HepG2 (cell line): ENCODE results near the gene GPATCH3. TPM values are rescaled to one million over a fixed set of nuclear protein-coding genes. Genes with fewer than 3 reads are reported as not detected.

Experiments used
- CBX5 ChIP-seq: sonication (generic); formaldehyde crosslinking; IDR thresholded peaks from 2 replicates; pipeline ENCODE4 v1.4.0; 2020; ENCODE audit warnings: missing genetic modification reagents, borderline replicate concordance
- CEBPB ChIP-seq: IDR thresholded peaks from 2 replicates; pipeline ENCODE4 v1.6.1; 2011; ENCODE audit warnings: low read depth, low read length, improper control_type of control experiment, borderline replicate concordance
- DR1 ChIP-seq: sonication (generic); formaldehyde crosslinking; IDR thresholded peaks from 2 replicates; pipeline ENCODE4 v1.8.0; 2021; ENCODE audit warnings: mild to moderate bottlenecking, missing genetic modification reagents, inconsistent platforms
- HDAC1 ChIP-seq: sonication (generic); formaldehyde crosslinking; IDR thresholded peaks from 2 replicates; pipeline ENCODE4 v1.5.1; 2020; ENCODE audit warnings: mild to moderate bottlenecking, missing genetic modification reagents
- HMG20B ChIP-seq: conservative IDR thresholded peaks from 2 replicates; pipeline ENCODE4 v1.6.1; 2016; ENCODE audit warnings: missing genetic modification reagents, missing compliant biosample characterization
- KMT2A ChIP-seq: sonication (generic); formaldehyde crosslinking; IDR thresholded peaks from 2 replicates; pipeline ENCODE4 v1.4.0; 2020; ENCODE audit warnings: missing genetic modification reagents
- NCOA2 ChIP-seq: sonication (generic); formaldehyde crosslinking; IDR thresholded peaks from 2 replicates; pipeline ENCODE4 v1.8.0; 2022; ENCODE audit warnings: inconsistent platforms
- NFIC ChIP-seq: IDR thresholded peaks from 2 replicates; pipeline ENCODE4 v1.6.1; 2012; ENCODE audit warnings: mild to moderate bottlenecking, low read length, inconsistent platforms
- NFKBIZ ChIP-seq: IDR thresholded peaks from 2 replicates; pipeline ENCODE4 v1.6.1; 2018; ENCODE audit warnings: missing genetic modification reagents, missing compliant biosample characterization
- POGZ ChIP-seq: sonication (generic); formaldehyde crosslinking; IDR thresholded peaks from 2 replicates; pipeline ENCODE4 v1.4.0; 2020; ENCODE audit warnings: mild to moderate bottlenecking, missing genetic modification reagents
- RXRA ChIP-seq: sonication (generic); formaldehyde crosslinking; IDR thresholded peaks from 2 replicates; pipeline ENCODE4 v1.5.1; 2020; ENCODE audit warnings: missing genetic modification reagents
- RXRB ChIP-seq: IDR thresholded peaks from 2 replicates; pipeline ENCODE4 v1.6.1; 2016; ENCODE audit warnings: borderline replicate concordance, missing genetic modification reagents, missing compliant biosample characterization
- SATB2 ChIP-seq: sonication (generic); formaldehyde crosslinking; IDR thresholded peaks from 2 replicates; pipeline ENCODE4 v1.5.0; 2020; ENCODE audit warnings: missing genetic modification reagents
- SRF ChIP-seq: IDR thresholded peaks from 2 replicates; pipeline ENCODE4 v1.6.1; 2011; ENCODE audit warnings: mild to moderate bottlenecking, low read depth, low read length, moderate library complexity
- TBX2 ChIP-seq: sonication (generic); formaldehyde crosslinking; IDR thresholded peaks from 2 replicates; pipeline ENCODE4 v1.5.0; 2020; ENCODE audit warnings: missing genetic modification reagents, mild to moderate bottlenecking, borderline replicate concordance
- YEATS4 ChIP-seq: sonication (generic); formaldehyde crosslinking; IDR thresholded peaks from 2 replicates; pipeline ENCODE4 v1.4.0; 2020; ENCODE audit warnings: missing genetic modification reagents, borderline replicate concordance
- ZBTB7A ChIP-seq: sonication (generic); formaldehyde crosslinking; IDR thresholded peaks from 2 replicates; pipeline ENCODE4 v1.8.0; 2022; ENCODE audit warnings: mild to moderate bottlenecking, missing genetic modification reagents
- ZBTB7B ChIP-seq: sonication (generic); formaldehyde crosslinking; IDR thresholded peaks from 2 replicates; pipeline ENCODE4 v1.4.0; 2020; ENCODE audit warnings: missing genetic modification reagents
- ZNF124 ChIP-seq: sonication (generic); formaldehyde crosslinking; IDR thresholded peaks from 2 replicates; pipeline ENCODE4 v1.4.0; 2020; ENCODE audit warnings: missing genetic modification reagents
- ZNF17 ChIP-seq: sonication (generic); formaldehyde crosslinking; IDR thresholded peaks from 2 replicates; pipeline ENCODE4 v1.5.0; 2020; ENCODE audit warnings: mild to moderate bottlenecking, missing genetic modification reagents
- ZNF350 ChIP-seq: sonication (generic); formaldehyde crosslinking; IDR thresholded peaks from 2 replicates; pipeline ENCODE4 v1.4.0; 2020; ENCODE audit warnings: mild to moderate bottlenecking, low read depth, missing genetic modification reagents, borderline replicate concordance
- ZNF367 ChIP-seq: sonication (generic); formaldehyde crosslinking; IDR thresholded peaks from 2 replicates; pipeline ENCODE4 v1.4.0; 2020; ENCODE audit warnings: missing genetic modification reagents, borderline replicate concordance
- ZNF383 ChIP-seq: sonication (generic); formaldehyde crosslinking; IDR thresholded peaks from 2 replicates; pipeline ENCODE4 v1.4.0; 2020; ENCODE audit warnings: missing genetic modification reagents, mild to moderate bottlenecking, borderline replicate concordance
- ZNF703 ChIP-seq: sonication (generic); formaldehyde crosslinking; IDR thresholded peaks from 2 replicates; pipeline ENCODE4 v1.5.1; 2020; ENCODE audit warnings: missing genetic modification reagents, mild to moderate bottlenecking, moderate library complexity, borderline replicate concordance
- ZNF747 ChIP-seq: sonication (generic); formaldehyde crosslinking; IDR thresholded peaks from 2 replicates; pipeline ENCODE4 v1.8.1; 2023; ENCODE audit warnings: missing genetic modification reagents, mild to moderate bottlenecking, borderline replicate concordance
- ZNF768 ChIP-seq: sonication (generic); formaldehyde crosslinking; IDR thresholded peaks from 2 replicates; pipeline ENCODE4 v1.4.0; 2020; ENCODE audit warnings: missing genetic modification reagents
- ZNF780A ChIP-seq: sonication (generic); formaldehyde crosslinking; IDR thresholded peaks from 2 replicates; pipeline ENCODE4 v1.8.0; 2022; ENCODE audit warnings: mild to moderate bottlenecking, missing genetic modification reagents, moderate library complexity
- polyA plus RNA-seq, 8 experiments: library from polyadenylated mRNA; depleted of rRNA in 3 of 8; stranded (reverse) in 7 of 8; unstranded in 1 of 8; fragments of >200 nt; fragmentation: Illumina TruSeq in 4 of 8; extraction: Trizol in 4 of 8; gene quantifications; 2 replicates each; pipeline versions ENCODE4 v1.2.1 to v1.2.3, GENCODE V29; 2011 to 2016; ENCODE audit warnings: low read depth in 4 of 8, missing spikeins in 1 of 8, mixed read lengths in 1 of 8; ENCODE audit not compliant: insufficient read depth in 1 of 8
- total RNA-seq, 5 experiments: library from RNA; depleted of rRNA; stranded (reverse); fragments of >200 nt; fragmentation: Illumina TruSeq; extraction: Trizol; gene quantifications; 2 replicates each; pipeline ENCODE4 v1.2.3, GENCODE V29; 2016; ENCODE audit warnings: low read depth in 1 of 5
- TF ChIP-seq, protein P1 (sequence below): sonication (generic); formaldehyde crosslinking; IDR thresholded peaks from 2 replicates; pipeline ENCODE4 v1.4.0; 2020; ENCODE audit warnings: missing genetic modification reagents, borderline replicate concordance
- TF ChIP-seq, protein P2 (sequence below): sonication (generic); formaldehyde crosslinking; IDR thresholded peaks from 2 replicates; pipeline ENCODE4 v1.5.0; 2020; ENCODE audit warnings: missing genetic modification reagents

Gene GPATCH3
- total and polyA plus RNA-seq, 2 of the 13 experiments (the other 11 are each of a cell fraction or from before 2014, with no cell fraction given), result 8.3 to 11.0 TPM

DNA sequence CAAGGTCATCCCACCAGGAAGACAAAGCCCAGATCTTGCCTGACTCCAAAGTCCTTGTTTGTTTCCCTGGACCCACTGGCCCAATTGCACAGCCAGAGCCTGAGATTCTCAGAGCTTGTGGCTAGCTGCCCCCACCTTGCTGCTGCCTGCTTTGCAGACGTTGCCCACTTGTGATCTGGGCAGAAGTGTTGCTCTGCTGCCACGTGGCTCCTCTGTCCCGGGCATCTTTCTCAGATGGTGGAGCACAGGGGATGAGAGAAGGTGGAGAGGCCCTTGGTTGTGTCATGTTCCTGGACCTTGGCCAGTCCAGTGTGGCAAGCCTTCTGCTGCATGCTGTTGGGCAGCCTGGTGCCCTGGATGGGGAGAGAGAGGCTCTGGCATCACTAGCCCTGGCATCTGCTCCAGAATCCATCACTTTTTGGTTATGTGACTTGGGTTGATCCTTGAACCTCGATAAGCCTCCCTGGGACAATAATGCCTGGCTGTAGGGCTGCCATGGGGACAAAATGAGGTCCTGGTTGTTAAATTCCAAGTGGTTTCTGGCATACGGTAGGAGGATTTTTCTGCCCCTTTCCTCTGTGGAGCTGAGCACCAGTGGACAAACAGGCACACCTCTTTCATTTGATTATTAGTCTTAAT, 15.1 kb upstream of the GPATCH3 start (continued):
- no peak for TF ChIP-seq NFKBIZ (CRISPR knock-in tag)
- TF ChIP-seq ZNF367 (CRISPR knock-in tag), result no peak
- no peak for TF ChIP-seq ZNF383 (CRISPR knock-in tag)
- TF ChIP-seq YEATS4 (CRISPR knock-in tag), result peak; percentile 56; the same call in 1 of the 2 replicates
- no peak for TF ChIP-seq ZNF350
- no peak for TF ChIP-seq NFIC
- peak; percentile 54; the same call in 1 of the 2 replicates for TF ChIP-seq CBX5
- TF ChIP-seq POGZ (CRISPR knock-in tag), result no peak
- peak; percentile 43; the same call in 1 of the 2 replicates for TF ChIP-seq TBX2 (CRISPR knock-in tag)
- TF ChIP-seq ZNF17, result no peak
- peak; percentile 35 for TF ChIP-seq ZNF768 (CRISPR knock-in tag)
- no peak for TF ChIP-seq ZNF703 (CRISPR knock-in tag)
- TF ChIP-seq ZBTB7A (CRISPR knock-in tag), result peak; percentile 81; the same call in 1 of the 2 replicates
- TF ChIP-seq KMT2A, result no peak
- TF ChIP-seq, protein P1, sequence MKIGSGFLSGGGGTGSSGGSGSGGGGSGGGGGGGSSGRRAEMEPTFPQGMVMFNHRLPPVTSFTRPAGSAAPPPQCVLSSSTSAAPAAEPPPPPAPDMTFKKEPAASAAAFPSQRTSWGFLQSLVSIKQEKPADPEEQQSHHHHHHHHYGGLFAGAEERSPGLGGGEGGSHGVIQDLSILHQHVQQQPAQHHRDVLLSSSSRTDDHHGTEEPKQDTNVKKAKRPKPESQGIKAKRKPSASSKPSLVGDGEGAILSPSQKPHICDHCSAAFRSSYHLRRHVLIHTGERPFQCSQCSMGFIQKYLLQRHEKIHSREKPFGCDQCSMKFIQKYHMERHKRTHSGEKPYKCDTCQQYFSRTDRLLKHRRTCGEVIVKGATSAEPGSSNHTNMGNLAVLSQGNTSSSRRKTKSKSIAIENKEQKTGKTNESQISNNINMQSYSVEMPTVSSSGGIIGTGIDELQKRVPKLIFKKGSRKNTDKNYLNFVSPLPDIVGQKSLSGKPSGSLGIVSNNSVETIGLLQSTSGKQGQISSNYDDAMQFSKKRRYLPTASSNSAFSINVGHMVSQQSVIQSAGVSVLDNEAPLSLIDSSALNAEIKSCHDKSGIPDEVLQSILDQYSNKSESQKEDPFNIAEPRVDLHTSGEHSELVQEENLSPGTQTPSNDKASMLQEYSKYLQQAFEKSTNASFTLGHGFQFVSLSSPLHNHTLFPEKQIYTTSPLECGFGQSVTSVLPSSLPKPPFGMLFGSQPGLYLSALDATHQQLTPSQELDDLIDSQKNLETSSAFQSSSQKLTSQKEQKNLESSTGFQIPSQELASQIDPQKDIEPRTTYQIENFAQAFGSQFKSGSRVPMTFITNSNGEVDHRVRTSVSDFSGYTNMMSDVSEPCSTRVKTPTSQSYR (CRISPR knock-in tag), result peak; percentile 39; the same call in 1 of the 2 replicates
- TF ChIP-seq HDAC1, result peak; percentile 50; the same call in 1 of the 2 replicates
- TF ChIP-seq DR1 (CRISPR knock-in tag), result 0 out of 2 replicates have a peak, but pooled peaks have one; percentile 13
- TF ChIP-seq ZBTB7B, result peak; percentile 79; the same call in 1 of the 2 replicates
- TF ChIP-seq ZNF747 (CRISPR knock-in tag), result 0 out of 2 replicates have a peak, but pooled peaks have one; percentile 24
- no peak for TF ChIP-seq SATB2 (CRISPR knock-in tag)
- no peak for TF ChIP-seq ZNF124 (CRISPR knock-in tag)
- TF ChIP-seq NCOA2, result peak; percentile 57
- TF ChIP-seq RXRB, result 0 out of 2 replicates have a peak, but pooled peaks have one; percentile 19
- TF ChIP-seq, protein P2, sequence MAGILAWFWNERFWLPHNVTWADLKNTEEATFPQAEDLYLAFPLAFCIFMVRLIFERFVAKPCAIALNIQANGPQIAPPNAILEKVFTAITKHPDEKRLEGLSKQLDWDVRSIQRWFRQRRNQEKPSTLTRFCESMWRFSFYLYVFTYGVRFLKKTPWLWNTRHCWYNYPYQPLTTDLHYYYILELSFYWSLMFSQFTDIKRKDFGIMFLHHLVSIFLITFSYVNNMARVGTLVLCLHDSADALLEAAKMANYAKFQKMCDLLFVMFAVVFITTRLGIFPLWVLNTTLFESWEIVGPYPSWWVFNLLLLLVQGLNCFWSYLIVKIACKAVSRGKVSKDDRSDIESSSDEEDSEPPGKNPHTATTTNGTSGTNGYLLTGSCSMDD (CRISPR knock-in tag), result no peak
- no peak for TF ChIP-seq ZNF780A (CRISPR knock-in tag)
- TF ChIP-seq RXRA, result peak; percentile 46
- peak; percentile 11; the same call in 1 of the 2 replicates for TF ChIP-seq HMG20B (CRISPR knock-in tag)
- peak; percentile 60 for TF ChIP-seq CEBPB
- no peak for TF ChIP-seq SRF
